Muscle layer of duodenum (tissue), 2 donors: ENCODE data around the gene CCT7.
A peak's percentile ranks its signal among the peaks of the same experiment; 100 is the strongest.

Experiments
- H3K27ac ChIP-seq: one replicate; pipeline ENCODE4 v1.7.0; 2013; ENCODE audit warnings: mild to moderate bottlenecking, low read length
- H3K27me3 ChIP-seq: one replicate; pipeline ENCODE4 v1.7.0; 2013; ENCODE audit warnings: low read depth, mild to moderate bottlenecking, control low read depth, low read length
- H3K36me3 ChIP-seq, 2 donors: one replicate each; pipeline ENCODE4 v1.7.0; 2013; ENCODE audit warnings: low read length in 2 of 2, control low read depth in 1 of 2, mild to moderate bottlenecking in 1 of 2; ENCODE audit not compliant: insufficient read depth in 2 of 2, control insufficient read depth in 1 of 2
- H3K4me1 ChIP-seq, 2 donors: one replicate each; pipeline ENCODE4 v1.7.0; 2013; ENCODE audit warnings: low read length in 2 of 2, mild to moderate bottlenecking in 2 of 2, control low read depth in 1 of 2, moderate library complexity in 1 of 2; ENCODE audit not compliant: insufficient read depth in 2 of 2, control insufficient read depth in 1 of 2
- H3K4me3 ChIP-seq, 2 donors: one replicate each; pipeline ENCODE4 v1.7.0; 2013; ENCODE audit warnings: low read length in 2 of 2, low read depth in 1 of 2, mild to moderate bottlenecking in 1 of 2
- H3K9me3 ChIP-seq, 2 donors: one replicate each; pipeline ENCODE4 v1.7.0; 2013; ENCODE audit warnings: low read length in 2 of 2, control low read depth in 1 of 2, mild to moderate bottlenecking in 1 of 2; ENCODE audit not compliant: control insufficient read depth in 1 of 2
- donor health status: healthy.

The CCT7 gene

DNA sequence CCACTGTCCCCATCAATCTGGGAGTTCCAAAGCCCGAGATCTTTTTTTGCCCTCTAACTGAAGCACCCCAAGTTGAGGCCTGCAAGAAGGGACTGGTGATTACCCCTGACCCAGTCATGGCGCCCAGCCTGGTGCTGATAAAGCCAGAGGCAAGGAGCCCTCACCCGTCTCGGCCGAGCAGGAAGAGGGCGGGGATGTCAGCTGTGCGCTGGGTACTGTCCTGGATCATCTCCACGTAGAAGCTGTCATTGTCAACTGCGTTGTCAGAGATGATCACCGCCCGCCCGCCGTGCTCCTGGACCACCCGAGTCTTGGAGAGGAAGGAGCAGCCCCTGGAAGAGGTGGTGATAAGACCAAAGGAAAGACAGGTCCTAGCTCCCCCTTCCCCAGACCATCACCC lies 5.5 kb upstream of the CCT7 start:
- no peaks in the 10 kb centered on the region for H3K9me3 ChIP-seq
- H3K4me3 ChIP-seq = no peak overlapping the region
- peaks cover 14 to 31% of the 10 kb centered on the region in 2 donors for H3K36me3 ChIP-seq
- no peaks in the 10 kb centered on the region for H3K27me3 ChIP-seq
- no peak overlapping the region for H3K27ac ChIP-seq
- H3K4me1 ChIP-seq = peaks cover 4 to 5% of the 10 kb centered on the region in 2 donors

GRCh38 chr2:73232403-73233153 lies 1.5 kb upstream of the CCT7 start:
- H3K36me3 ChIP-seq = peaks cover 3 to 13% of the 10 kb centered on the region in 2 donors
- H3K27ac ChIP-seq = peak overlapping the region; percentile 39
- no peaks in the 10 kb centered on the region for H3K27me3 ChIP-seq
- H3K4me1 ChIP-seq = peaks cover 15 to 26% of the 10 kb centered on the region in 2 donors
- peak overlapping the region; percentile 91 to 93 for H3K4me3 ChIP-seq
- no peaks in the 10 kb centered on the region for H3K9me3 ChIP-seq

DNA sequence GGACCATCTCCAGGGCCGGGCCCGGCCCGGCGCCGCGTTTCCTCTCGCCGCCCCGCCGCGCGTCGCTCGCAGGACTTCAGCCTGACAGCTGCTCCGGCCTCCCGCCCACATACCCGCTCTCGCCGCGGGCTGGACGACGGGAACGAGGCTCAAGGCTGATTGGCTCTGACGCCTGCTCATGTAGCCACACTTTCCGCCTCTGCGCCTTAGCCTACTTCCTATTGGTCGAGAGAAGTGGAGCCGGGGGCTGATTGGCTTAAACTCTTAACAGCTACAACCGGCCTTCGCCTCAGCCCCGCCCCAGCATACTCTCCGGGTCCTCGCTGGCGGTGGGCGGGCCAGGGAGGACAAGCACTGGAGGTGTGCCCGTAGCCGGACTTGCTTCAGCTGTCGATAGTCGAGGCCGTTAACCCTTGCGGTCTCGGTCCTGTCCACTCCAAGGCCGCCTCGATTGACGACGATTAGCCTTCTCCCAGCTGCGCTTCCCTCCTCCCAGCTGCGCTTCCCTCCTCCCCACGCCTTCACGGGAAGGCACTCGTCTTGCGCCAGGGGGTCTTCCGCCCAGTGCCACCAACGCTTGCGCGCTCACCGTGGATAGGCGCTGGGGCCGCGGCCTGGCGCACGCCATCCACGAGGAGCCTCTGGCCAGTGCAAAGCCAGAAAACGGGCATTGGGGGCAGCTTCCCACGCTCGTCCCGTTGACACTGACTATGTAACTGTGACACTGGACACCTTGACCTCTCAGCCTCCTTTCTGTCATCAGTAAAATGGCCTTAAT lies 765 bp upstream of the CCT7 start, which contains the start of gene PRADC1:
Gene PRADC1 (minus strand): TSS at position 86 of the 778 bp plus-strand sequence. CDS start 79 bp downstream, at position 7.
- no peaks in the 10 kb centered on the region for H3K27me3 ChIP-seq
- peak within 1 kb of the TSS; percentile 90 for H3K27ac ChIP-seq
- peaks cover 15 to 26% of the 10 kb centered on the region in 2 donors for H3K4me1 ChIP-seq
- no peaks in the 10 kb centered on the region for H3K9me3 ChIP-seq
- H3K4me3 ChIP-seq = peak within 1 kb of the TSS; percentile 91 to 93
- H3K36me3 ChIP-seq = peaks cover 2 to 5% of the 10 kb centered on the region in 2 donors

DNA sequence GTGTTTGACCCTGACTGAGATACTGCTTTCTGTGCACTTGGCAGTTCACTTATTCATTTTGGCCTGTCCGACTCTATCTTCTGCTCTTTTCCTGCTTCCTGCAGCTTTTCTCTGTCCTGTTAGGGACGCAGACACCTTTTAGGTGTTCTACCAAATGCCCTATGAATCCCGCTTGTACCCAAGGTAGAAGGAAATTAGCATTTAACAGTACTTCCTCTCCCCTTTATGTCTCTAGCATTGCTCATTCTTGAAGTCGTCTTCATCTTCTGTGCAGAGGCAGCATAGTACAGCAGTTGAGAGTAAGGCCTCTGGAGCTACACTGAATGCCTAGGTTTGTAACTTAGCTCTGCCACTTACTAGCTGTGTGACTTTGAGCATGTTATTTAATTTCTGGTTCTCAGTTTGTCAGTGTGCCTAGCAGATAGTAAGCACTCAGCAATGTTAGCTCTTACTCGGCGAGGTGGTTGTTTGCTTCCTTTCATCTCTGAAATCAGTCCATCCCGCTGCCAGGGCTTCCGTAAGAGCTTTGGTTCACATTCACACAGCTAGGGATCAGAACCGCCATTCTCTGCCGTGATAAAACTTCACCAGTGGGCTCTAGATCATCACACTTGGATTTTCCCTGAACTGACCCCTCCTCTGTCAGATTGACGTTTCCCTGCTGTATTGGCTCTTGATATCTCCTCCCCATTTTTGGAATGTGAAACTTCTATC lies 1.4 kb downstream of the CCT7 start:
- H3K4me3 ChIP-seq = peak overlapping the region; percentile 91 to 93
- H3K27ac ChIP-seq = peak overlapping the region; percentile 90
- peaks cover 17 to 18% of the 10 kb centered on the region in 2 donors for H3K36me3 ChIP-seq
- H3K9me3 ChIP-seq = no peaks in the 10 kb centered on the region
- H3K27me3 ChIP-seq = no peaks in the 10 kb centered on the region
- peaks cover 15 to 26% of the 10 kb centered on the region in 2 donors for H3K4me1 ChIP-seq

DNA sequence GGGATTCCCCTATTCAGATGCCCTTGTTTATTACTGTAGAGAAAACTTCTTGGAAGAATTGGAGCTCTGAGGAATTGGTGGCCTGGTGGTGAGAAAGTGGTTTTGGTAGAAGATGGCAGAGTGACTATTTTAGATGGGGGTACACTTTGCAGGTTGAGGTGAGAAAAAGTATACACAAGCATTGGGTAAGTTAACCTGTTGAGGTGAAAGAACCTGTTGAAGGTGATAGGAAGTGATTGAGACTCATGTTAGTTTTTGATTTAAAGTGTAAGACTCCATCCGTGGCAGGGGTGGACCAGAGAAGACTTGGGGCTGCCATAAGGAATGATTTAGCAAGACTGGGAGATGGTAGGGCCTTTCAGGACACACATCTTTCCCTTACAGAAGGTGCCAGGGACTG lies 3.1 kb downstream of the CCT7 start:
- H3K4me3 ChIP-seq = no peak overlapping the region
- no peaks in the 10 kb centered on the region for H3K27me3 ChIP-seq
- H3K4me1 ChIP-seq = peaks cover 15 to 26% of the 10 kb centered on the region in 2 donors
- H3K36me3 ChIP-seq = peaks cover 17 to 23% of the 10 kb centered on the region in 2 donors
- no peaks in the 10 kb centered on the region for H3K9me3 ChIP-seq
- H3K27ac ChIP-seq = no peak overlapping the region

DNA sequence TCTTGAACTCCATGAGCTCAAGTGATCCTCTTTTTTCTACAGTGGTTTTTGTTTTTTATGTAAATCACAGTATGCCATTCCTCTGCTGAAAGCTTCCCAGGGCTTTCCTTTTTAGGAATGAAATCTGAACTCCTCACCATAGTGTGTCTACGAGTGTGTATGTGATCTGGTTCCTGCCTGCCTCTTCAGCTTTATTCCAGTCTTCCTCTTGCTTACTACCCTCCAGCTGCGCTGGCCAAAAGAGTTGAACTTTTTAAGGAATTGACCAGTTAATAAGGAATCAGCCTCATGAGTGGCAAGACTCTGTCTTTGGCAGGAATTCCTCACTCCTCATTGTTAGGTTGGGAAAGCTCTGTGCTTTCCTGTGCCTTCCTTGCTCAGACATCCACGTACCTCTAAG lies 4.0 kb downstream of the CCT7 start:
- H3K36me3 ChIP-seq = peaks cover 24 to 30% of the 10 kb centered on the region in 2 donors
- H3K27me3 ChIP-seq = no peaks in the 10 kb centered on the region
- no peaks in the 10 kb centered on the region for H3K9me3 ChIP-seq
- peaks cover 11 to 20% of the 10 kb centered on the region in 2 donors for H3K4me1 ChIP-seq
- H3K27ac ChIP-seq = no peak overlapping the region
- H3K4me3 ChIP-seq = no peak overlapping the region

DNA sequence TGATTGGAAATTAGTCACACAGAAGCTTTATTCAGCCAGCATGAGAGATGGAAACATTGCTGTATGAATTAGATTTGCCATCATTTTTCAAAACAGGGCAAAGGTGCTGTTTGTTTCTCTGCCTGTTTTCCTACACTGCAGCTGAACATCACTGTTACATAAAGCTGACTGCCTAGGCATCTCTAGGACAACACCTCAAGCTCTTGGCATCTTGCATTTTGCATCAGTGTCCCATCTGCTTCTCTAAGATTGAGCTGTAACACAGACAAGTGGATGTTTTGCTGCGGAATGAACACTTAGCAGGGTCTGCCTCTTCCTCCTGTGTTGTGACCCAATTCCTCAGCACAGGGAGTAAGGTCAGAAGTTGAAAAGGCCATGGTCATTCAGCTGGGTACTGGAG lies 4.9 kb downstream of the CCT7 start:
- no peak overlapping the region for H3K27ac ChIP-seq
- H3K4me1 ChIP-seq = peaks cover 11 to 20% of the 10 kb centered on the region in 2 donors
- no peaks in the 10 kb centered on the region for H3K9me3 ChIP-seq
- no peak overlapping the region for H3K4me3 ChIP-seq
- H3K36me3 ChIP-seq = peaks cover 31 to 37% of the 10 kb centered on the region in 2 donors
- H3K27me3 ChIP-seq = no peaks in the 10 kb centered on the region

DNA sequence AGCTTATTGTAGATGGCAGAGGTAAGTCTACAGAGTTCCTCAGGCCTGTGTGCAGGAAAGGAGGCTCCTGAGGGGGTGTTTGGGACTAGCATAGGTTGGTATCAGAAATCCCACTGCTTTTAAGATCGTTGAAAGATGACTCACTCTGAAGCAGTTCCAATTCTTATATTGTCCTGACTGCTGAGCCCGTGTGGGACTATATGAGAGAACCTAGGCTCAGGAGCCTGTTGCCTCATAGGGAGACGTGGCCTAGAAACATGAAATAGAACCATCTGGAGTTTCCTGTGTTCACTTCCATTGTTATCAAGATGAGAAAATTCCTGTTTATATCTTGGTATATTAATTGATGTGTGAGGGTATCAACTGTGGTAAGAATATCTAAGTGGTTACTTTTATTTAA lies 5.7 kb downstream of the CCT7 start:
- H3K4me1 ChIP-seq = peaks cover 10 to 19% of the 10 kb centered on the region in 2 donors
- peaks cover 39 to 45% of the 10 kb centered on the region in 2 donors for H3K36me3 ChIP-seq
- no peak overlapping the region for H3K4me3 ChIP-seq
- no peak overlapping the region for H3K27ac ChIP-seq
- H3K9me3 ChIP-seq = no peaks in the 10 kb centered on the region
- H3K27me3 ChIP-seq = no peaks in the 10 kb centered on the region

DNA sequence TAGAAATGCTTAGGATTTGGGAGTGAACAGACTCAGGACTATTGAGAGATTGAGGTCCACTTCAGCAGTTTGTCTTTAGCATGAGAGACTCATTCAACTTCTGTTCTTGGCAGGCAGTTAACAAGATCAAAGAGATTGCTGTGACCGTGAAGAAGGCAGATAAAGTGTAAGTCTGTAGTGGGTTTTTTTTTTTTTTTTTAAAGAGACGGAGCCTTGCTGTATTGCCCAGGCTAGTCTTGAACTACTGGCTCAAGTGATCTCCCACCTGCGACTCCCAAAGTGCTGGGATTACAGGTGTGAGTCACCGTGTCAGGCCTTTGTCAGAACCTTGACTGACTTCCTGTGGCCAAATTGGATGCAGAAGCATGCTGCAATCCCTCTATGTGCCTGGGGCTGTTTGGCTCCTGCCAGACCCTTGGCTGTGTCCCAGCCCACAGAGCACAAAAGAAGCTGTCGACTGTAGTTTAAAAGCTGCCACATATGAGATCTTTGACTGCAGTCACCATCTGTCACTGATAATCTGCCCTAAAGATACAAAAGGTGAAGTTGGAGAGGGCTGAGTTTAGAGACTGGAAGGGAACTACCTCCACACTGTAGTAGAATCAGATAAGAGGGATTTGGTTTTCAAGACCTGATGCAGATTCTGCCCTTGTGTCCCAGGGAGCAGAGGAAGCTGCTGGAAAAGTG lies 9.9 kb downstream of the CCT7 start:
- Histone ChIP-seq H3K27me3 (no peaks in the 10 kb centered on the region), H3K27ac (no peak overlapping the region), H3K4me1 (no peaks in the 10 kb centered on the region), H3K36me3 (peaks cover 71 to 83% of the 10 kb centered on the region in 2 donors), H3K9me3 (no peaks in the 10 kb centered on the region), H3K4me3 (no peak overlapping the region)

DNA sequence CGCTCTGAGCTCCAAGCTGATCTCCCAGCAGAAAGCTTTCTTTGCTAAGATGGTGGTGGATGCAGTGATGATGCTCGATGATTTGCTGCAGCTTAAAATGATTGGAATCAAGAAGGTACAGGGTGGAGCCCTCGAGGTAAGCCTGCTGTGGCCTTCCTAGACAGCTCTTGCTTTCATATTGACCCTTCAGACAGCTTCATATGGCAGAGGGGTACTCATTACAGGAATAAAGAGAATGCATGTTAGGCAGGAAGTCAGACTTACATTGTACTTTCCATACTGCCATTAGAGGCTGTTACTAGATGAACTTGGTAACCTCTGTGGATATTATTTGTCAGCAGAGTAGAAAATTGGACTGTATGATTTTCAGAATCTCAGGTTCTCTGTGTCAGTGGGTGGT lies 10.5 kb downstream of the CCT7 start:
- peaks cover 74 to 84% of the 10 kb centered on the region in 2 donors for H3K36me3 ChIP-seq
- H3K4me1 ChIP-seq = peaks cover 0 to 4% of the 10 kb centered on the region in 2 donors

More for the DNA sequence above, 10.5 kb downstream of the CCT7 start:
- H3K27ac ChIP-seq = no peak overlapping the region
- H3K9me3 ChIP-seq = no peaks in the 10 kb centered on the region
- H3K27me3 ChIP-seq = no peaks in the 10 kb centered on the region
- no peak overlapping the region for H3K4me3 ChIP-seq
